Activated naive CD4-positive, alpha-beta T cell treated with anti-CD3 and anti-CD28 coated beads for 36 hours (primary cell): Measurements from ENCODE around the gene KRT86. TPM values are rescaled to one million over a fixed set of nuclear protein-coding genes. Genes with fewer than 3 reads are reported as not detected.
A peak's percentile ranks its signal among the peaks of the same experiment; 100 is the strongest.
"Not testable (repeated sequence)": the region's sequence is repeated elsewhere in the genome, so short reads cannot be mapped to it uniquely, and the experiment has no call there.

Experiments
- CTCF ChIA-PET: fragments of 350-600 bp; sonication (Branson Sonifier 250); formaldehyde crosslinking; loops from one replicate; lab custom pipeline; 2021; ENCODE audit warnings: antibody characterized with exemption; lab: Charles Lee
- DNase-seq: peaks from one replicate; pipeline ENCODE4 v3.0.0-alpha.2; 2020
- H3K27ac Mint-ChIP-seq: one replicate; pipeline ENCODE4 v1.8.0; 2021; ENCODE audit warnings: mild to moderate bottlenecking, mixed read lengths
- H3K27me3 Mint-ChIP-seq: one replicate; pipeline ENCODE4 v1.8.0; 2021; ENCODE audit warnings: low read depth, mixed read lengths
- H3K36me3 Mint-ChIP-seq: one replicate; pipeline ENCODE4 v1.8.0; 2021; ENCODE audit warnings: low read depth, mixed read lengths
- H3K4me1 Mint-ChIP-seq: one replicate; pipeline ENCODE4 v1.8.0; 2021; ENCODE audit warnings: low read depth, mixed read lengths
- H3K4me3 Mint-ChIP-seq: one replicate; pipeline ENCODE4 v1.8.0; 2021; ENCODE audit warnings: mild to moderate bottlenecking, moderate library complexity, mixed read lengths
- H3K9me3 Mint-ChIP-seq: one replicate; pipeline ENCODE4 v1.8.0; 2021; ENCODE audit warnings: mixed read lengths
- intact Hi-C: fragments of 100-400 bp; cut with micrococcal nuclease; formaldehyde crosslinking; loops from one replicate; pipeline ENCODE4 v1.15.1; 2023
- total RNA-seq, 2 experiments: library from RNA; stranded (reverse); gene quantifications; one replicate each; pipeline ENCODE4 v1.2.3, GENCODE V29; 2021

KRT86 gene
- total RNA-seq, 2 experiments from 2014 or later: 0.15 TPM; not detected in 1

- H3K27ac Mint-ChIP-seq: no peak overlapping the region
- DNase-seq: no peak
- H3K4me3 Mint-ChIP-seq: no peak overlapping the region
- H3K27me3 Mint-ChIP-seq: peaks cover 2% of the 10 kb centered on the region
- H3K4me1 Mint-ChIP-seq: no peaks in the 10 kb centered on the region
- H3K36me3 Mint-ChIP-seq: no peaks in the 10 kb centered on the region
- intact Hi-C loops: no loop called here
- no peaks in the 10 kb centered on the region for H3K9me3 Mint-ChIP-seq
- CTCF ChIA-PET: interaction anchor here (1.3 to 2.1 kb wide), 2 partner anchors 16 to 31 kb away, joined by 4 to 6 read pairs; no protein-coding TSS in a partner anchor
These were observed 21.2 kb downstream of the KRT86 start for GRCh38 chr12:52295663-52296062.

DNA sequence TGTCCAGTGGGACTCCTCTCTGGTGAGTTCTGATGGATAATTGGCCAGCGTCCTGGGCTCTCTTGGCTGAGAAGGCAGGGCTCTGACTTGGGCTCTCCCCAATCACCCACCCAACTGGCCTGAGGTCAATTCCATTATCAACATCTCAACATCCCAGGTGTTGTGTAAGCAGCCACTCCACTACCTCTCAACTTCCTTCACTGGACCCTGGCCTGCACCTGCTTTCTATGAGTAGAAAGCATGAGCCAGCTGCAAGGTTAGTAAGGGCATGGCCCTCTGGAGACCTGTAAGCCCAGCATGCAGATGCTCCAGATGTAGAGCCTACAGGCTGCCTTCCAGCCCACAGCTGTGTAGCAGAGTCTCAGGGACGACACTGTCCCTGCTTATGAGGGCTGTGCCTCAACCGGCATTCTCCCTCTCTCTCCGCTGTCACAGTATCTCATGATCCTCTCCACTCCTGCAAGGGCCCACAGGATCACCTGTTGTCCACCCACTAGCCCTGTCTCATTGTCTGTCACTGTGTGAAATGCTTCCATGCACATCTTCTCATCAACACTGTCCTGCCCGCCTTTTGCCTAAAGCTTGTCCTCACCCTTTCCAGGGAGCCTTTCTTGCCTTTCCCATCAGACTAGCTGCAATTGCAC lies 22.2 kb downstream of the KRT86 start:
- CTCF ChIA-PET: interaction anchor here (0.9 to 1.2 kb wide), 2 partner anchors 12 to 140 kb away, joined by 4 to 5 read pairs; no protein-coding TSS in a partner anchor
- intact Hi-C loops: no loop called here
- H3K27me3 Mint-ChIP-seq: peaks cover 2% of the 10 kb centered on the region
- no peak for DNase-seq
- no peak overlapping the region for H3K4me3 Mint-ChIP-seq
- H3K9me3 Mint-ChIP-seq: no peaks in the 10 kb centered on the region
- no peak overlapping the region for H3K27ac Mint-ChIP-seq
- no peaks in the 10 kb centered on the region for H3K36me3 Mint-ChIP-seq
- H3K4me1 Mint-ChIP-seq: no peaks in the 10 kb centered on the region

GRCh38 chr12:52298677-52299190 lies 24.3 kb downstream of the KRT86 start:
- no peak for DNase-seq
- CTCF ChIA-PET: no interaction called here
- intact Hi-C loops: no loop called here
- Mint-ChIP-seq H3K9me3 (no peaks in the 10 kb centered on the region), H3K4me1 (no peaks in the 10 kb centered on the region), H3K4me3 (no peak overlapping the region), H3K27me3 (peaks cover 2% of the 10 kb centered on the region), H3K27ac (no peak overlapping the region), H3K36me3 (no peaks in the 10 kb centered on the region)

DNA sequence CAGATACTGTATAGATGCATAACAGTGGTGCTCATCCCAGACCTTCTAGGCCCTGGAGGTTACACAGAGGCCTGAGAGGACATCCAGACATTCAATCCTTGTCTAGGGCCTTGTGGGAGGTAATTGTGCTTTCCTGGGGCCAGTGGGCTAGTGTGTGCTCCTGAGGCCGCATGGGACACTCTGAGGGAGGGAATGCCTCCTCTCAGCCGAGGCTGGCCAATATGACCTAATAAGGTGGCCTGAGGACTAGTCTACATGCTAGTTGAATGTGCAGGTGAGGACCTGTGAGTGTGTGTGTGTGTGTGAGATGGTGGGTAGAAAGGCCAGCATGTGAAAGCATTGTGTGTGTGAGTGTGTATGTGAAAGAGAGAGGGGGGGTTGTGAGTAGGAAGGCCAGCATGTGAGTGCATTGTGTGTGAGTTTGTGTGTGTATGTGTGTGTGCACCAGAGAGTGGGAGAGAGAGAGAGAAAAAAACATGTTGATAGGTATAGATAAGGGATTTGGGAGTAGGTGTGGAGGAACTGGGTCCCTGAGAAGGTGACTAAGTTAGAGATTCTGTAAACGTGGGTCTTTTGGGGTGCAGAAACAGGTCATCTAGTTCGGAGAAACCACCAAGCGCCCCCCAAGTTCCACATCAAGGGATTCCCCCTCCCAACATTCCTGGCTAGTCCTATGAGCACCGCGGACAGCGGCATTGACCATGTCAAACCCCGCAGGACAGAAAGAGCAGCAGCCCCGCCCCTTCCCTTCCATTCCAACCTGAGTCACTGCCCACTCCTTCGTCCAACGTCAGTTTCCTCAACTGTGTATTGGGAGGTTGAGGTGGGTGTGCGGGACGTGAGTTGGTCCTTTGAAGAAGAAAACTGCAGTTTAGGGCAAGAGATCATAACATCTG lies 26.6 kb downstream of the KRT86 start:
- intact Hi-C loops: no loop called here
- Mint-ChIP-seq H3K27ac (no peak overlapping the region), H3K9me3 (no peaks in the 10 kb centered on the region), H3K27me3 (peaks cover under 1% of the 10 kb centered on the region), H3K4me1 (peaks cover 8% of the 10 kb centered on the region), H3K4me3 (no peak overlapping the region), H3K36me3 (no peaks in the 10 kb centered on the region)
- CTCF ChIA-PET: no interaction called here
- DNase-seq: no peak

DNA sequence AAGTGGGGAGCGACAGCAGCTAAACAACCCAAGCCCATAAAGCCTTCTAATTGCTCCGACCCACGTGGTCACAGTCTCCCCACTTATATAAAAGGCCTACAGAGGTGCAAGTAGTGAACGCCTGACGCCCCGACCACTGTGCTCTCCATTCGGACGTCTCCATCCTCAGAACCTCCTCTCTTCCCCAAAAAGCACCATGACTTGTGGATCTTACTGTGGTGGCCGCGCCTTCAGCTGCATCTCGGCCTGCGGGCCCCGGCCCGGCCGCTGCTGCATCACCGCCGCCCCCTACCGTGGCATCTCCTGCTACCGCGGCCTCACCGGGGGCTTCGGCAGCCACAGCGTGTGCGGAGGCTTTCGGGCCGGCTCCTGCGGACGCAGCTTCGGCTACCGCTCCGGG lies 27.3 kb downstream of the KRT86 start:
- H3K27me3 Mint-ChIP-seq, CTCF ChIA-PET, H3K36me3 Mint-ChIP-seq, DNase-seq, H3K4me3 Mint-ChIP-seq, H3K27ac Mint-ChIP-seq, intact Hi-C loops, H3K9me3 Mint-ChIP-seq, H3K4me1 Mint-ChIP-seq: not testable (repeated sequence)

DNA sequence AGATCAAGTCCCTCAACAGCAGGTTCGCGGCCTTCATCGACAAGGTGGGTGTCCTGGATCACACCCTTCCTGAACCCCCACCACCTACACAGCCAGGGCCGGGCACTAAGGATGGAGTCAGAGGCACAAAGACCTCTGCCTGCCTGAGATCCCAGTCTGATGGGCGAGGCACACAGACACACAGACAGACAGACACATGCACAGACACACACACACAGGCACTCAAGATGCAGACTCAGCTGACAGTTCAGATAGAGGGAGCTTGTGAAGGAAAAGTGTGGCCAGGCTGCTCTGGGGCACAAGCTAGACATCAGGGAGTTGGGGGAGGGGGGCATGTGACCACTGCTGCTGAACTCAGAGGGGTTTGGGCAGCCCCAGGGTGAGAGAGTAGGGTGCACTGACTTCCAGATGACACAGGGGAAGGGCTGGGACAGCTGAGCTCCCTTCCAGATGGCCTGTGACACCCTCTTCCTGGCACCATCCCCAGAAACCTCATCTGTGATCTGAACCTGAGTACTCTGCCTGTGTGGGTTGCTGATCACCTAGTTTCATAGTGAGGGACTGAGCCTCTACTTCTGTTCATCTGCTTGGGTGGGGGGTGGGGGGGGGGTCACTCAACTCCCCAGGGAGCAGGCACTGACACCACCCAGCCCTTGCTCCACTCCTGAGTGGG lies 27.9 kb downstream of the KRT86 start:
- CTCF ChIA-PET, DNase-seq, H3K9me3 Mint-ChIP-seq, H3K4me1 Mint-ChIP-seq, H3K4me3 Mint-ChIP-seq, H3K27ac Mint-ChIP-seq, H3K36me3 Mint-ChIP-seq, intact Hi-C loops: not testable (repeated sequence)
- H3K27me3 Mint-ChIP-seq: peaks cover 11% of the 10 kb centered on the region

- intact Hi-C loops, H3K9me3 Mint-ChIP-seq, H3K36me3 Mint-ChIP-seq, H3K27ac Mint-ChIP-seq, H3K4me3 Mint-ChIP-seq: not testable (repeated sequence)
- Mint-ChIP-seq H3K27me3 (peaks cover 33% of the 10 kb centered on the region), H3K4me1 (peaks cover 14% of the 10 kb centered on the region)
- CTCF ChIA-PET: interaction anchor here (2.0 kb wide), 1 partner anchor 22 kb away, joined by 10 read pairs; no protein-coding TSS in a partner anchor
- peak; percentile 24 for DNase-seq
These were observed 30.5 kb downstream of the KRT86 start for GRCh38 chr12:52304941-52305411.

GRCh38 chr12:52305921-52306705 lies 31.7 kb downstream of the KRT86 start:
- H3K4me3 Mint-ChIP-seq: no peak overlapping the region
- H3K9me3 Mint-ChIP-seq: no peaks in the 10 kb centered on the region
- intact Hi-C loops: no loop called here
- H3K27ac Mint-ChIP-seq: no peak overlapping the region
- no peak for DNase-seq
- H3K36me3 Mint-ChIP-seq: no peaks in the 10 kb centered on the region
- CTCF ChIA-PET: interaction anchor here (0.9 to 2.0 kb wide), 5 partner anchors 12 to 148 kb away, joined by 3 to 10 read pairs (median 3); no protein-coding TSS in a partner anchor
- peaks cover 35% of the 10 kb centered on the region for H3K27me3 Mint-ChIP-seq
- peaks cover 14% of the 10 kb centered on the region for H3K4me1 Mint-ChIP-seq

DNA sequence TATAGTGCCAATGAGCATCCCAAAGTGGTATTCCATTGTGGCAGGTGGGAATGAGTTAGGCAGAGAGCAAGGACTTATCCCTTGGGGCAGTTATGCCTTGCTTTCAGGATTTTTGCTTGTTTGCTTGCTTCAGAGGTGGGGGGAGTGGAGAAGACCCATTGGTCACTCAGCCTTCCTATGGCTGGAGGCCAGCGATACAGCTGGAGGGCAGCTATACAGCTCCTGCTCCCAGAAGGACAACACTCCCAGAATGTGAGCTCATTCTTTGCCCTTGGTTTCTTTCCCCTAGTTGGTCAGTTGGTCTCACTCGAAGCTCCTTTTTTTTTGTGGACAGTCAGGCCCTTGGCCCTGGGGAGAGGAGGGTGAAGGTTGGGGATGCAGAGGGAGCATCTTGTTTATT lies 32.3 kb downstream of the KRT86 start:
- Mint-ChIP-seq H3K27ac (no peak overlapping the region), H3K9me3 (no peaks in the 10 kb centered on the region), H3K27me3 (peaks cover 37% of the 10 kb centered on the region), H3K4me1 (peaks cover 14% of the 10 kb centered on the region), H3K36me3 (no peaks in the 10 kb centered on the region), H3K4me3 (no peak overlapping the region)
- CTCF ChIA-PET: interaction anchor here (0.9 to 2.0 kb wide), 7 partner anchors 11 to 149 kb away, joined by 3 to 10 read pairs (median 3); no protein-coding TSS in a partner anchor
- intact Hi-C loops: no loop called here
- no peak for DNase-seq

DNA sequence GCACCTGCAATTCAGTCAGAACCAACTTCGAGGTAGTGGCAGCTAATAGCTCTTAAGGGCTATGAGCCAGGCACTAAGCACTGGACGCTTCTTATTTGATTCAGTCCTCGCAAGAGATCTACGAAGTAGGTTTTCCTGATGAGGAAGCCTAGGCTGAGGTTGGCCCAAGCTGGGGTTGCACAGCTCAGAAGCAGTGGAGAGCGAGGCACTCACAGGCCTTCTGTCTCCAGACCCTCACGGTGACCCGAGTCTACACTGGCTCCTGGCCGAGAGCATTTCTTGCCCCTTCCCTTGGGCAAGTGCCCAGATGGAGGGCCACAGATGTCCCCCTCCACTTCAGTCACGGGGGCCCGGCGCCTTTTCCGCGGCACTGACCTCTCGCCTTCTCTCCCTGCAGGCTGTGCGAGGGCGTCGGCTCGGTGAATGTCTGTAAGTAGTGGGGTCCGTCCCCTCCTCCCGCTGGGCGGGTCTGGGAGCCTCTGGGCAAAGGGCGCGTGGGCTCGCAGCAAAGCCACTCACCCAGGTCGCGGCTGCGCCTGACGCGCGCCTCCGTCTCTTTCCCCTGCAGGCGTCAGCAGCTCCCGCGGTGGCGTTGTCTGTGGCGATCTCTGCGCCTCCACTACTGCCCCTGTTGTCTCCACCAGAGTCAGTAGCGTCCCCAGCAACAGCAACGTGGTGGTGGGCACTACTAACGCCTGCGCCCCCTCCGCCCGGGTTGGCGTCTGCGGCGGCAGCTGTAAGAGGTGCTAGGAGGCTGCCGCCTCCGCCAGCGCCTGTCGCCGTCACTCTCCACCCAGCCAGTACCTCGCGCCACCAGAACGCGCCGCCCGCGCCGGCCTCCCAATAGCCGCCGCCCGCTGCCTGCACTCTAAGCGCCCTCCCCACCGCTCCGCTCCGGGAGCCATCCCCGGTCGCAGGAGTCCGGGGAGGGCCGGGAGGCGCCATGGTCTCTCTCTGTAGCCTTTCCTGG lies 33.7 kb downstream of the KRT86 start:
- Mint-ChIP-seq H3K4me3 (peak overlapping the region; percentile 44), H3K4me1 (peaks cover 14% of the 10 kb centered on the region), H3K27me3 (peaks cover 37% of the 10 kb centered on the region), H3K27ac (no peak overlapping the region), H3K36me3 (no peaks in the 10 kb centered on the region), H3K9me3 (no peaks in the 10 kb centered on the region)
- intact Hi-C loops: no loop called here
- CTCF ChIA-PET: interaction anchor here (0.8 to 4.0 kb wide), 7 partner anchors 11 to 276 kb away, joined by 3 to 37 read pairs (median 3); partner anchors contain the start of gene KRT85
- DNase-seq: peak; percentile 59
